Stomach smooth muscle (tissue), 2 donors: ENCODE measurements around the gene BBS12.

Source experiments
- H3K27ac ChIP-seq: one replicate; pipeline ENCODE4 v1.7.0; 2013; ENCODE audit warnings: mild to moderate bottlenecking, low read length, inconsistent platforms
- H3K27me3 ChIP-seq, 2 donors: one replicate each; pipeline ENCODE4 v1.7.0; 2013; ENCODE audit warnings: low read length in 2 of 2; ENCODE audit not compliant: insufficient read depth in 2 of 2, control insufficient read depth in 1 of 2
- H3K36me3 ChIP-seq, 2 donors: one replicate each; pipeline ENCODE4 v1.7.0; 2013; ENCODE audit warnings: low read length in 2 of 2; ENCODE audit not compliant: control insufficient read depth in 2 of 2, insufficient read depth in 2 of 2
- H3K4me1 ChIP-seq: one replicate; pipeline ENCODE4 v1.7.0; 2013; ENCODE audit warnings: low read length; ENCODE audit not compliant: control insufficient read depth, insufficient read depth
- H3K4me3 ChIP-seq, 2 donors: one replicate each; pipeline ENCODE4 v1.7.0; 2013; ENCODE audit warnings: low read length in 2 of 2
- H3K9ac ChIP-seq, 2 donors: one replicate each; pipeline ENCODE4 v1.7.0; 2013; ENCODE audit warnings: low read length in 2 of 2, mild to moderate bottlenecking in 1 of 2
- H3K9me3 ChIP-seq, 2 donors: one replicate each; pipeline ENCODE4 v1.7.0; 2013; ENCODE audit warnings: low read length in 2 of 2; ENCODE audit not compliant: control insufficient read depth in 2 of 2
- donor health status: healthy.
- donor health status: Pancreatic carcinoma.

Gene BBS12

GRCh38 chr4:122747068-122747467, 14.6 kb downstream of the BBS12 start:
- Histone ChIP-seq H3K9ac (no peak overlapping the region), H3K9me3 (no peaks in the 10 kb centered on the region), H3K27ac (no peak overlapping the region), H3K4me1 (no peaks in the 10 kb centered on the region), H3K27me3 (peaks cover 0 to 5% of the 10 kb centered on the region in 2 donors), H3K4me3 (no peak overlapping the region), H3K36me3 (peaks cover 8 to 10% of the 10 kb centered on the region in 2 donors)

- H3K4me1 ChIP-seq = no peaks in the 10 kb centered on the region
- no peak overlapping the region for H3K4me3 ChIP-seq
- H3K36me3 ChIP-seq = peaks cover 2 to 4% of the 10 kb centered on the region in 2 donors
- no peak overlapping the region for H3K9ac ChIP-seq
- peaks cover 0 to 5% of the 10 kb centered on the region in 2 donors for H3K27me3 ChIP-seq
- H3K27ac ChIP-seq = no peak overlapping the region
- no peaks in the 10 kb centered on the region for H3K9me3 ChIP-seq
Measured at GRCh38 chr4:122747883-122748282, 15.4 kb downstream of the BBS12 start.

GRCh38 chr4:122749704-122750454, 17.4 kb downstream of the BBS12 start:
- Histone ChIP-seq H3K9ac (no peak overlapping the region), H3K4me3 (no peak overlapping the region), H3K4me1 (no peaks in the 10 kb centered on the region), H3K27ac (no peak overlapping the region), H3K36me3 (no peaks in the 10 kb centered on the region), H3K27me3 (peaks cover 0 to 5% of the 10 kb centered on the region in 2 donors), H3K9me3 (no peaks in the 10 kb centered on the region)

GRCh38 chr4:122755675-122756074, 23.2 kb downstream of the BBS12 start:
- no peak overlapping the region for H3K27ac ChIP-seq
- no peaks in the 10 kb centered on the region for H3K36me3 ChIP-seq
- no peak overlapping the region for H3K9ac ChIP-seq
- no peaks in the 10 kb centered on the region for H3K9me3 ChIP-seq
- H3K27me3 ChIP-seq = peaks cover 0 to 2% of the 10 kb centered on the region in 2 donors
- H3K4me1 ChIP-seq = no peaks in the 10 kb centered on the region
- H3K4me3 ChIP-seq = no peak overlapping the region

DNA sequence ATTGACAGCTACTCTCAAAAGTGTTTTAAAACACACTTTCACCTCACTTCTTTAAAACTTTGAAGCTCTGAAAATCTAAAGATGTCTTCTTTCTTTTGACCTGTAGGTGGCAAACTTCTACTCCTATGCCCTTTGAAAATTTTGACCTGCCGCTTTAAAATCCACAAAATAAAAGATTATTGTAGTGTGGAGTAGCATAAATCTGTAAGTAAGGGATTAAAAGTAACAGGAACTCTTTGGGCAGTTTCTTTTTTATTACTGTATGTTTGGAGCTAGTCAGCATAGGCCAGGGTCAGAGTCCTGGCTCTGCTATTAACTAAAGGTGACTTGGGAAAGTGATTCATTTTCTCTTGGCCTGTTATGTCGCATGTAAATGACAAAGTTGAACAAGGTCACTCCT, 25.5 kb downstream of the BBS12 start:
- no peaks in the 10 kb centered on the region for H3K9me3 ChIP-seq
- no peaks in the 10 kb centered on the region for H3K4me1 ChIP-seq
- H3K36me3 ChIP-seq = no peaks in the 10 kb centered on the region
- H3K27me3 ChIP-seq = no peaks in the 10 kb centered on the region
- no peak overlapping the region for H3K9ac ChIP-seq
- H3K27ac ChIP-seq = no peak overlapping the region
- peak overlapping the region in 1 of 2 donors; percentile 7 for H3K4me3 ChIP-seq

DNA sequence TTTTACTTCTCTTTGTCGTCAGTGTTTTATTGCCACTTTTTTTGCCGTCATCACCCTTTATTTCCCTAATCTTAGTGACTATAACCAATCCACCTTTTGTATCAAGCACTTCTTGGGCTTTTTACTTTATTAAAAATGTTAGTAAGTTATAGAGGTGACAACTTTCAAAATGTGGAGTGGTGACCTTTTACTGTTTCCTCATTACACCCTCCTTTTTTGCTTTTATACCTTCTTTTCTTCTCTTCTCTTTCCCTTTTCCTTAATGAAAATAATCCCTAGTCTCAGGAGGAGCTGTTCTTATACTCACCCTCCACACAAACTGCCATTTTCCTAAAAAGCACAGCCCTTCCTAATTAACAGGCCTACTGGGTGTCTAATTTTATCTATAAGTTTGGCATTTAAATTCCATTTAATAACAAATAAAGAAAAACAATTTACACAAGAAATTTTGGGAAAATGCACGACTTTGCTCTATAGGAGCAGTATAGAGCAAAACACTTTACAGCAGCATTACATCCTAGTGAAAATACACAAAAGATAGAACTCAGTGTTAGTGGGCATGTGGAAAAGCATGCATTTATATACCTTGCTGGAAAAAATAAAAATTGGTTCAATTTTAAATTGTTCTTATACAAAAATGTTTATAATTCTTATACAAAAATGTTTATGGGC, 27.3 kb downstream of the BBS12 start:
- no peak overlapping the region for H3K9ac ChIP-seq
- H3K4me3 ChIP-seq = no peak overlapping the region
- H3K9me3 ChIP-seq = no peaks in the 10 kb centered on the region

GRCh38 chr4:122762520-122762919, 30.0 kb downstream of the BBS12 start:
- no peaks in the 10 kb centered on the region for H3K9me3 ChIP-seq
- no peak overlapping the region for H3K9ac ChIP-seq
- H3K4me3 ChIP-seq = no peak overlapping the region
- H3K36me3 ChIP-seq = no peaks in the 10 kb centered on the region
- H3K4me1 ChIP-seq = no peaks in the 10 kb centered on the region
- no peak overlapping the region for H3K27ac ChIP-seq
- no peaks in the 10 kb centered on the region for H3K27me3 ChIP-seq

More for the DNA sequence above, 27.3 kb downstream of the BBS12 start:
- Histone ChIP-seq H3K36me3 (no peaks in the 10 kb centered on the region), H3K27me3 (no peaks in the 10 kb centered on the region), H3K27ac (no peak overlapping the region), H3K4me1 (no peaks in the 10 kb centered on the region)

- Histone ChIP-seq H3K27ac (no peak overlapping the region), H3K27me3 (no peaks in the 10 kb centered on the region), H3K9ac (no peak overlapping the region), H3K9me3 (no peaks in the 10 kb centered on the region), H3K36me3 (no peaks in the 10 kb centered on the region), H3K4me3 (no peak overlapping the region), H3K4me1 (no peaks in the 10 kb centered on the region)
Measured at GRCh38 chr4:122762966-122763716, 30.6 kb downstream of the BBS12 start.

- Histone ChIP-seq H3K4me3 (no peak overlapping the region), H3K27ac (no peak overlapping the region), H3K4me1 (no peaks in the 10 kb centered on the region), H3K9me3 (no peaks in the 10 kb centered on the region), H3K27me3 (no peaks in the 10 kb centered on the region), H3K36me3 (no peaks in the 10 kb centered on the region), H3K9ac (no peak overlapping the region)
Measured at GRCh38 chr4:122764071-122764820, 31.7 kb downstream of the BBS12 start.

DNA sequence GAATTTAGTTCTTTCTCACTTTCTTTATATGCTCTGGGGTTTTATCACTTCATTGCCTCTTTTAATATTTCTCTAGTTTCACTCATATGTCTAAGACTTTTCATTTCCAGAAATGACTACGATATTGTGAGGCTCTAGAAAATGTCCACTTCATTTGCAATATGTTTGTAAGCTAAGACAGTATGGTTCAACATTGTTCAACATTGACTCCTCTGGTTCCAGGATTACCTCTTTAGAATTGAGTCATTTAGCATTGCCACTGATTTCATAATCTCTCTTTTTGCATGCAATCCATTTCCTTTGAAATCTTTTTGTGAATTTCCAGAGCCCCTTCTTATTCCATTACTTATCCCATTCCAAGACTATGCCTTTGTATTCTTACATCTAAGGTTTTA, 32.3 kb downstream of the BBS12 start:
- H3K9ac ChIP-seq = no peak overlapping the region
- no peak overlapping the region for H3K27ac ChIP-seq
- H3K9me3 ChIP-seq = no peaks in the 10 kb centered on the region
- H3K27me3 ChIP-seq = no peaks in the 10 kb centered on the region
- no peak overlapping the region for H3K4me3 ChIP-seq
- H3K4me1 ChIP-seq = no peaks in the 10 kb centered on the region
- H3K36me3 ChIP-seq = no peaks in the 10 kb centered on the region
